ENCODE measurements around the gene YIPF4.

- no peak for TF ChIP-seq POLR2A (IDR thresholded peaks at IDR 0.05)
- TF ChIP-seq CTCF (IDR thresholded peaks at IDR 0.05 in 4 of 5, conservative IDR thresholded peaks at IDR 0.05 in 1 of 5): no peak
These were observed 30.8 kb upstream of the YIPF4 start for GRCh38 chr2:32246911-32247310.

Measured in gastrocnemius medialis (tissue), 4 donors.